BLaER1 treated with 17β-estradiol and CSF1 and Interleukin-3, amounts not matched to agents 10 nM and 100 nM (cell line): ENCODE results near the gene CREBRF.
"Not testable (repeated sequence)": the region's sequence is repeated elsewhere in the genome, so short reads cannot be mapped to it uniquely, and the experiment has no call there.

Experiments used
- H3K27ac ChIP-seq, 11 experiments: shearing (Covaris generic); formaldehyde crosslinking; 2 replicates each; pipeline ENCODE4 v1.8.1; 2022
- H3K27me3 ChIP-seq, 11 experiments: shearing (Covaris generic); formaldehyde crosslinking; 2 replicates each; pipeline ENCODE4 v1.8.1; 2022
- H3K36me3 ChIP-seq, 11 experiments: shearing (Covaris generic); formaldehyde crosslinking; 2 replicates each; pipeline ENCODE4 v1.8.1; 2022
- H3K4me1 ChIP-seq, 10 experiments: shearing (Covaris generic); formaldehyde crosslinking; 2 replicates each; pipeline ENCODE4 v1.8.1; 2022
- H3K4me2 ChIP-seq, 11 experiments: shearing (Covaris generic); formaldehyde crosslinking; 2 replicates each; pipeline ENCODE4 v1.8.1; 2022
- H3K4me3 ChIP-seq, 10 experiments: shearing (Covaris generic); formaldehyde crosslinking; 2 replicates each; pipeline ENCODE4 v1.8.1; 2022
- H3K9ac ChIP-seq, 11 experiments: shearing (Covaris generic); formaldehyde crosslinking; 2 replicates each; pipeline ENCODE4 v1.8.1; 2022
- H3K9me3 ChIP-seq, 11 experiments: shearing (Covaris generic); formaldehyde crosslinking; replicated peaks in 1 of 11; 2 replicates each; pipeline ENCODE4 v1.8.1; 2022
- H4K20me1 ChIP-seq, 11 experiments: shearing (Covaris generic); formaldehyde crosslinking; 2 replicates each; pipeline ENCODE4 v1.8.1; 2022
- Cebpa-rat ChIP-seq, 11 experiments: shearing (Covaris generic); IDR thresholded peaks; 2 replicates each; pipeline ENCODE4 v1.8.1; 2022

Gene CREBRF

DNA sequence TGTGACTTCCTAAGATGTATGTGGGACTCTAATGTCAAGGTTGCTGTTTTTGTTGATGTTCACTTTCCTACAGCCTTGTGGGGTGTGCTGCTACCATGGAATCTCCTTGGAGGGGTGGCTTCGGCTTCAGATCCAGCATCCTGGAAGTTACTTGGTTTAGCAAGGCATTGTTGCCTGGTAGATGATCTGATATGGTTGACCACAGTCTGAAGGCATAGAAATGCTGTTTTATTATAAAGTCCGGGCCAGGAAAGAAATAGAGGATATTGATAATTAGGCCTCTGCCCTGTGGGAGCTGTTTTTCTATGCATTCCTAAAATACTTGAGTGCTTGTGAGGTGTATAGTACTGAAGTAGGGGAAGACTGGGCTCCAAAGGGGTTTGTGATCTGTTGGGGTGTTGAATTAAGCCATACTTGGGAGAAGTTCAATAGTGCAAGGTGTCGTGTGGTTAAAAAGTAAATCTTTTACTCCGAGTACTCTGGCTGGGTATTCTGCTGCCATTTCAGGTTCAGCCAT is 27.3 kb upstream of the CREBRF start:
- Histone ChIP-seq H3K27ac (peak overlapping the region in 4 of 11 experiments; percentile 4 to 52 (median 36); a peak in 3 of 22 replicates), H3K4me2 (peak overlapping the region in 9 of 11 experiments; percentile 0 to 69 (median 39); a peak in 11 of 22 replicates), H4K20me1 (peaks cover 71 to 100% (median 99%) of the 10 kb centered on the region in 11 experiments), H3K27me3 (no peaks in the 10 kb centered on the region), H3K9ac (peak overlapping the region in 1 of 11 experiments; percentile 57; a peak in 1 of 22 replicates), H3K4me1 (peaks cover 15 to 55% (median 23%) of the 10 kb centered on the region in 10 experiments), H3K4me3 (no peak overlapping the region), H3K36me3 (peaks cover 33 to 88% (median 68%) of the 10 kb centered on the region in 11 experiments), H3K9me3 (no peaks in the 10 kb centered on the region)
- TF ChIP-seq Cebpa-rat (IDR thresholded peaks at IDR 0.05): no peak

DNA sequence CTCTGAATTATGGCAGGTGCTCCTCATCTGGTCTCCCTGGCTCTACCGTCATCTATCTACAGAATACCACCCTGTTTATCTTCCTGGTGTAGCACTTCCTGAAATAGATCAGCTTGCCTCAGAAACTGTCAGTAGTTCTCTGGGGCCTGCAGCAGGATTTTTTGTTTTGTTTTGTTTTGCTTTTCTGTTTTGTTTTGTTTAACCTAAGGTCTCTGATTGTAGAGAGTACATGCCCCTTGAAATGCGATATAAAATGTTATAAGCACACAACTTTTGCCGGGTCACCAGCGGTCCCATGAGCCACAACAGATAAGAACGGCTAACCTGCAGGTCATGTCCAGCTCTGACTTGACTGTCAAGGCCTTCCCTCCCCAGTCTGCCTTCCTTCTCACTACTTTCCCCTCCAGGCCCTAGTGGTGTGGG is 26.6 kb upstream of the CREBRF start:
- no peaks in the 10 kb centered on the region for H3K9me3 ChIP-seq
- no peak for TF ChIP-seq Cebpa-rat (IDR thresholded peaks at IDR 0.05)
- H3K4me1 ChIP-seq: peaks cover 15 to 61% (median 28%) of the 10 kb centered on the region in 10 experiments
- H3K4me2 ChIP-seq: peak overlapping the region; percentile 0 to 69 (median 37); a peak in 14 of 22 replicates
- peaks cover 73 to 100% (median 99%) of the 10 kb centered on the region in 11 experiments for H4K20me1 ChIP-seq
- peak overlapping the region in 3 of 11 experiments; percentile 5 to 57 (median 44); a peak in 3 of 22 replicates for H3K9ac ChIP-seq
- peak overlapping the region in 5 of 11 experiments; percentile 4 to 52 (median 34); a peak in 7 of 22 replicates for H3K27ac ChIP-seq
- H3K27me3 ChIP-seq: no peaks in the 10 kb centered on the region
- no peak overlapping the region for H3K4me3 ChIP-seq
- peaks cover 33 to 88% (median 69%) of the 10 kb centered on the region in 11 experiments for H3K36me3 ChIP-seq

DNA sequence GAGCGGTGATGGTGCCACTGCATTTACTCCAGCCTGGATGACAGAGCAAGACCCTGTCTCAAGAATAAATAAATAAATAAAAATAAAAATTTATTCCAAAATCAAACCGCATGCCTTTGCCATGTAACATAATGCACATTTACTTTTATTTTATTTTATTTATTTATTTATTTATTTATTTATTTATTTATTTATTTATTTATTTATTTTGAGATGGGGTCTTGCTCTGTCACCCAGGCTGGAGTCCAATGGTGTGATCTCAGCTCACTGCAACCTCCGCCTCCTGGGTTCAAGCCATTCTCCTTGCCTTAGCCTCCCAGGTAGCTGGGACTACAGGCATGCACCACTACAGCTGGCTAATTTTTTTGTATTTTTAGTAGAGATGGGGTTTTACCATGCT is 24.1 kb upstream of the CREBRF start:
- not testable (repeated sequence) for H3K27ac ChIP-seq, H3K9ac ChIP-seq, H3K9me3 ChIP-seq, H3K27me3 ChIP-seq, H3K4me2 ChIP-seq, H3K4me3 ChIP-seq
- H3K36me3 ChIP-seq: peaks cover 41 to 87% (median 69%) of the 10 kb centered on the region in 11 experiments
- H3K4me1 ChIP-seq: peaks cover 33 to 80% (median 50%) of the 10 kb centered on the region in 10 experiments
- peaks cover 68 to 100% (median 86%) of the 10 kb centered on the region in 11 experiments for H4K20me1 ChIP-seq

GRCh38 chr5:173032730-173033129 is 23.4 kb upstream of the CREBRF start:
- H3K36me3 ChIP-seq: peaks cover 46 to 89% (median 68%) of the 10 kb centered on the region in 11 experiments
- no peaks in the 10 kb centered on the region for H3K27me3 ChIP-seq
- peak overlapping the region in 1 of 11 experiments; percentile 8; a peak in 1 of 22 replicates for H3K9ac ChIP-seq
- TF ChIP-seq Cebpa-rat (IDR thresholded peaks at IDR 0.05): no peak
- H4K20me1 ChIP-seq: peaks cover 63 to 95% (median 82%) of the 10 kb centered on the region in 11 experiments
- no peak overlapping the region for H3K4me3 ChIP-seq
- H3K9me3 ChIP-seq: no peaks in the 10 kb centered on the region
- H3K4me1 ChIP-seq: peaks cover 33 to 80% (median 51%) of the 10 kb centered on the region in 10 experiments
- H3K27ac ChIP-seq: 0 out of 22 replicates have a peak overlapping the region, but pooled peaks of 1 of the 11 experiments have one; percentile 3
- no peak overlapping the region for H3K4me2 ChIP-seq

- no peaks in the 10 kb centered on the region for H3K9me3 ChIP-seq
- H3K9ac ChIP-seq: 0 out of 22 replicates have a peak overlapping the region, but pooled peaks of 1 of the 11 experiments have one; percentile 2
- H3K4me1 ChIP-seq: peaks cover 28 to 68% (median 44%) of the 10 kb centered on the region in 10 experiments
- no peaks in the 10 kb centered on the region for H3K27me3 ChIP-seq
- peaks cover 51 to 88% (median 70%) of the 10 kb centered on the region in 11 experiments for H4K20me1 ChIP-seq
- no peak overlapping the region for H3K4me3 ChIP-seq
- H3K36me3 ChIP-seq: peaks cover 46 to 82% (median 58%) of the 10 kb centered on the region in 11 experiments
- peak overlapping the region in 1 of 11 experiments; percentile 15; a peak in 1 of 22 replicates for H3K4me2 ChIP-seq
- peak overlapping the region in 3 of 11 experiments; percentile 0 to 75 (median 3); a peak in 1 of 22 replicates for H3K27ac ChIP-seq
- no peak for TF ChIP-seq Cebpa-rat (IDR thresholded peaks at IDR 0.05)
Observed at GRCh38 chr5:173033923-173034322, 22.2 kb upstream of the CREBRF start.

DNA sequence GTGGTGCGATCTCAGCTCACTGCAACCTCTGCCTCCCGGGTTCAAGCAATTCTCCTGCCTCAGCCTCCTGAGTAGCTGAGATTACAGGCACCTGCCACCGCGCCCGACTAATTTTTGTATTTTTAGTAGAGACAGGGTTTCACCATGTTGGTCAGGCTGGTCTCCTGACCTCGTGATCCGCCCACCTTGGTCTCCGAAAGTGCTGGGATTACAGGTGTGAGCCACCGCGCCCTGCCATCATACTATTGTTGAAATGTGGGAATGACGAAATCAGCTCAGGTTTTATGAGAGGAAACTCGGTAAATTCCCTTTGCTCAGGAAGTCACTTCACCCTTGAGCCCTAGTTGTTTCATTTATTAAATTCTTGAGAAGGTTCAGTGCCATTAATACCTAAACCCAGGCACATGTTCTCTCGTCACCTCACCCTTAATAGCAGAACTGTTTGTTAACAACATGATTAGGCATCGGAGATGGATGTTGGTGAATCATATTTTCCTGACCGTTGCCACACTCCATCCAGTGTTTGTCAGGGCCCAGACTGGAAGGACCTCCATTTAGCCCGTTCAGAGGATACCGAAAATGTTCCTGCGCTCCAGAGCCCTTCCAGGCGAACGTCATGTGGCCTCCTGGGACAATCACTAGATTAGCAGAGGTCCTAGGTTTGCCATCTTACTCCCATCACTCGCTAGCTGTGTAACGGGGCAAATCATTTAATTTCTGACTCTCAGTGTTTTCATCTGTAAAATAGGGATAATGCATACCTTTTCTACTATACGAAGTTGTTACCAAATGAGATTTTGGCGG is 20.0 kb upstream of the CREBRF start:
- Histone ChIP-seq H3K27ac (peak overlapping the region; percentile 5 to 79 (median 56); a peak in 19 of 22 replicates), H3K9me3 (peaks cover 0 to 7% (median 0%) of the 10 kb centered on the region in 11 experiments; a peak in 2 of 22 replicates), H3K4me3 (peak overlapping the region in 5 of 10 experiments; percentile 21 to 40 (median 37); a peak in 4 of 20 replicates), H3K27me3 (no peaks in the 10 kb centered on the region), H4K20me1 (peaks cover 32 to 66% (median 48%) of the 10 kb centered on the region in 11 experiments; a peak in 21 of 22 replicates), H3K36me3 (peaks cover 44 to 70% (median 53%) of the 10 kb centered on the region in 11 experiments), H3K9ac (peak overlapping the region in 7 of 11 experiments; percentile 38 to 71 (median 65); a peak in 15 of 22 replicates), H3K4me1 (peaks cover 19 to 52% (median 34%) of the 10 kb centered on the region in 10 experiments), H3K4me2 (peak overlapping the region; percentile 42 to 92 (median 67))
- TF ChIP-seq Cebpa-rat (IDR thresholded peaks at IDR 0.05): no peak

DNA sequence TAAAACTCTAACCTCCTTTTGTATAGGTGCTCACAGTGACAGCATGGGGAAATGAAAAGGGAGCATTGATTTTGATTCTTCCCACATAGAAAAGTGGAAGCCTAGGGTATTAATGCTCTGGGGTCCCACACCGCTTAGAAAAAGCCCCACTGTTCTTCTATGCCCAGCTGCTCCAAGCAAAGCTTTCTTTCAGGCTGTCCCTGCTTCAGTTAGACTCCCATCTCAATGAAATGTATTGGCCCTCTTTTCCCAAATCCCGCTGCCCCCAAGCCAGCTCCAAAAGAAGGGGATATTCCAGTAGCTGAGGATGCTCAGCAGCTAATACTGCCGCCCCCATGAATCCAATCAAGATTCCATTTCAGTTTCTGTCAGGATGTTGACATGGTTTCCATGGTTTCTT is 17.0 kb upstream of the CREBRF start:
- TF ChIP-seq Cebpa-rat (IDR thresholded peaks at IDR 0.05): no peak
- H3K27me3 ChIP-seq: no peaks in the 10 kb centered on the region
- no peak overlapping the region for H3K9ac ChIP-seq
- peaks cover 0 to 7% (median 0%) of the 10 kb centered on the region in 11 experiments; a peak in 2 of 22 replicates for H3K9me3 ChIP-seq
- H3K36me3 ChIP-seq: peaks cover 21 to 40% (median 28%) of the 10 kb centered on the region in 11 experiments; a peak in 21 of 22 replicates
- peaks cover 19 to 36% (median 28%) of the 10 kb centered on the region in 10 experiments for H3K4me1 ChIP-seq
- no peak overlapping the region for H3K4me3 ChIP-seq
- no peak overlapping the region for H3K4me2 ChIP-seq
- H3K27ac ChIP-seq: no peak overlapping the region
- peaks cover 9 to 35% (median 18%) of the 10 kb centered on the region in 11 experiments; a peak in 20 of 22 replicates for H4K20me1 ChIP-seq

- H3K36me3 ChIP-seq: peaks cover 14 to 32% (median 20%) of the 10 kb centered on the region in 11 experiments; a peak in 20 of 22 replicates
Observed at GRCh38 chr5:173039964-173040363, 16.2 kb upstream of the CREBRF start.

More at GRCh38 chr5:173039964-173040363, 16.2 kb upstream of the CREBRF start:
- peaks cover 13 to 28% (median 20%) of the 10 kb centered on the region in 10 experiments for H3K4me1 ChIP-seq
- no peak overlapping the region for H3K27ac ChIP-seq
- peaks cover 1 to 27% (median 10%) of the 10 kb centered on the region in 11 experiments; a peak in 17 of 22 replicates for H4K20me1 ChIP-seq
- H3K4me3 ChIP-seq: no peak overlapping the region
- H3K4me2 ChIP-seq: no peak overlapping the region
- TF ChIP-seq Cebpa-rat (IDR thresholded peaks at IDR 0.05): no peak
- H3K27me3 ChIP-seq: no peaks in the 10 kb centered on the region
- no peak overlapping the region for H3K9ac ChIP-seq
- H3K9me3 ChIP-seq: peaks cover 0 to 7% (median 0%) of the 10 kb centered on the region in 11 experiments; a peak in 2 of 22 replicates
